ENCODE measurements around the gene TBKBP1.

The TBKBP1 gene

GRCh38 chr17:47687328-47687690 lies 6.7 kb upstream of the TBKBP1 start:
- TF ChIP-seq CTCF (conservative IDR thresholded peaks at IDR 0.05; ENCODE audit: low read depth, low read length): no peak
- no peak overlapping the region for H3K4me3 ChIP-seq (ENCODE audit: low read length)
- DNase-seq (ENCODE audit: low read depth): no peak

DNA sequence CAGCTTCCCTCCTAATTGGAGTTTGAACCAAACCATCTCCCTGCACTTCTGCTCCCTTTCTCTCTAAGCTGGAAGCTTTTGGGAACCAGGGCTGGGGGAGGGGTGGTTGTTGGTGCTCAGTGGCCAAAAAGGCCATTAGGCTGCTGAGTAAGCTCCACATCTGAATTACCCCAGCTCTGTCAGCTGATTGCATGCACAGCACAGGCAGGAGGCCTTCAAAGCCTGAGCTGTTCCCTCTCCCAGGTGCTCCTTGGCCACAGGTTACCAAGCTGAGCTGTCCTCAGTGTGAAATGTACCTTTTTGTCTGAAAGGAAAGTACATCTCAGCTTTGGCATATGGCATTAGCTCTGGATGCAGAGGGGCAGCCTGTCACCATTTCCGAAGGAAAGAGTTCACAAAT lies 6.2 kb upstream of the TBKBP1 start:
- no peak overlapping the region for H3K4me3 ChIP-seq (ENCODE audit: low read length)
- no peak for TF ChIP-seq CTCF (conservative IDR thresholded peaks at IDR 0.05; ENCODE audit: low read depth, low read length)
- DNase-seq (ENCODE audit: low read depth): no peak

DNA sequence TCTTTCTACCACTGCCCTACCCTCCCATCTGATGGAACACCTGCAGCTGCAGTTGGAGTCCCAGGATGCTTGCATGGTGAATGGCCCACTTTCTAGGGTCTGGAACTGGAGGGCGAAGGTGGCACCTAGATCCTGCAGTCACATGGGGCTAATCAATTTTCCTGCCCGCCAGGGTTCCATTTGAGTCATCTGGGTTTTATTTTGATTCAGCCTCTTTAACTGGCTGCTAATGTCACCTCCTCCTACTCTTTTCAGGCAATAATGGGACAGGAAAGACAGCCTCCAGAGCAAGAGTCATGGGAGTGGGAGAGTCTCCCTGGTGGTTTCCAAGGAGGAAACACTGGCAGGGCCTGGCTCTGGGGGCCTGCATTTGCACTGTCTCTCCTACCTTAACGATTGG lies 3.8 kb upstream of the TBKBP1 start:
- H3K4me3 ChIP-seq (ENCODE audit: low read length): no peak overlapping the region
- no peak for TF ChIP-seq CTCF (conservative IDR thresholded peaks at IDR 0.05; ENCODE audit: low read depth, low read length)
- no peak for DNase-seq (ENCODE audit: low read depth)

DNA sequence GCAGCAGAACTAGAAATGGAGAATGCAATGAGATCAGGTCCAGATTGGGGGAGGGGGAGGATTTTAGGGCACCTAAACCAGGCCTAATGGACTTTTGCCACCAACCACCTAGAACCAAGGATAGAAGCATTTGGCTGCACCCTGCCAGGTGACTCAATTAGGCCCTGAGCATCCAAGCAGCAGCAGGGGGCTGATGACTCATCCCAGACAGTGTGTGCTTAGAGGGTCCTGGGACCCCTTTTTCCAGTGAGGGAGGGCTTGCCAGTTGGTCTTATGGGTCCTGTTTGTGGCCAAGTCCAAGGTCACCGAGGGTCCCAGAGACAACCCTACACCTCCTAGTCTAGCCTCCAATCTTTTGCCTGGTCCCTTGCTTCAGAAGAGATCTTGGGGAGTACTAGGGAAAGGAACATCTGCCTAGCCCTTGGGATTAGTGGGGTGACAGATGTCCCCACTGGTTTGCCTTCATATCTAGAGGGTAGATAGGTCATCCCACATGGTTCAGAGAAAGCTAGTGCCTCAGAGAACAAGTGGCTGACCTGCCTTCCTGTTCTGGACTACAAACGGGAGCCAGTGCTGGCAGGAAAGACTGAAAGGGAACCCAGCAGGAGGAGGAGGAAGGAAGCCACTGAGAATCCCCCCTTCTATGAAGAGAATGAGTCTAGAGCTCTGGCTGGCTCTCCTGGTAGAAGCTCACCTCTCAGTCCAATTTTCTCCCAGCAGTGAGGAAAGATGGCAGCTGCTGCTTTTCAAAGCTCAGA lies 1.6 kb upstream of the TBKBP1 start:
- TF ChIP-seq CTCF (conservative IDR thresholded peaks at IDR 0.05; ENCODE audit: low read depth, low read length): no peak
- H3K4me3 ChIP-seq (ENCODE audit: low read length): no peak overlapping the region

GRCh38 chr17:47692895-47693730 lies 848 bp upstream of the TBKBP1 start:
- peak overlapping the region; percentile 57 for H3K4me3 ChIP-seq (ENCODE audit: low read length)
- TF ChIP-seq CTCF (conservative IDR thresholded peaks at IDR 0.05; ENCODE audit: low read depth, low read length): no peak

More for the DNA sequence above, 1.6 kb upstream of the TBKBP1 start:
- DNase-seq (ENCODE audit: low read depth): no peak

DNA sequence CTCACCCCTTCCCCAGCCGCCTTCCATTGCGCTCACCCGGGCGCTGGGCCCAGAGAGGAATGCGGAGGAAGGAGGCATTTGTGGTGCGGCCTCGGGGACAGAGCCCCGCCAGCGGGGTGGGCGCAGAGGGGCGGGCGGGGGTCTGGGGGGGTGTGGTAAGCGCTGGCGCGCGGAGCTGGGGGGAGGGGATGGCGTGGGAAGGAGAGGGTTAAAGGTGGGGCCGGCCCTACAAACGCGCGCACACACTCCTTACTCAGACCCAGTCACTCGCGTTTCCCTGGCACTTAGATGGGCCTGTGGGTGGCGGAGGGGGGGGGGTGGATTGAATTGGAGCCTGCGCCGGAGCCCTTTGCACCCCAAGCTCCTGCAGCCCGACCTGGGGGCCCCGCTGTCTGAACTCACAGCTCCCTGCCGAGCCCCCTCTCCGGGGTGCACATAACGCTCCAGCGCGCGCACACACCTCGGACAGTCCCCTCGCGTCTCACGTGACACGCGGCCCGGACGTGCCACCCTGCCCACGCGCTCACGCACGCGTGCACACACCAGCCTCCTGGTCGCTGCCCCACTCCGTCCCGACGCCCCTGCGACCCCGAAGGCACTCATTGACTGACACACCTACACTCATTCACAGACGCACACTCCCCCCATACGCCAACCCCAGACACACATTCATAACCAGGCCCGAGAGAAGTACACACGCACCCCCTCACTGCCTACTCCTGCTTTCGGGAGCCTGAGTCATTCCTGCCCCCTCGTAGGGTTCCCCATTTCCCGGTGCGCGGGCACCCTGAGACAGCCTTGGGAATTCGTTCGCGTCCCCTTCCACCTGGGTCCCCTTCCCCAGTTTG lies 844 bp downstream of the TBKBP1 start:
- no peak for DNase-seq (ENCODE audit: low read depth)
- no peak for TF ChIP-seq CTCF (conservative IDR thresholded peaks at IDR 0.05; ENCODE audit: low read depth, low read length)
- H3K4me3 ChIP-seq (ENCODE audit: low read length): peak overlapping the region; percentile 57

More at GRCh38 chr17:47692895-47693730, 848 bp upstream of the TBKBP1 start:
- DNase-seq (ENCODE audit: low read depth): no peak
